ENCODE measurements around the gene PLCB4.

PLCB4 gene

DNA sequence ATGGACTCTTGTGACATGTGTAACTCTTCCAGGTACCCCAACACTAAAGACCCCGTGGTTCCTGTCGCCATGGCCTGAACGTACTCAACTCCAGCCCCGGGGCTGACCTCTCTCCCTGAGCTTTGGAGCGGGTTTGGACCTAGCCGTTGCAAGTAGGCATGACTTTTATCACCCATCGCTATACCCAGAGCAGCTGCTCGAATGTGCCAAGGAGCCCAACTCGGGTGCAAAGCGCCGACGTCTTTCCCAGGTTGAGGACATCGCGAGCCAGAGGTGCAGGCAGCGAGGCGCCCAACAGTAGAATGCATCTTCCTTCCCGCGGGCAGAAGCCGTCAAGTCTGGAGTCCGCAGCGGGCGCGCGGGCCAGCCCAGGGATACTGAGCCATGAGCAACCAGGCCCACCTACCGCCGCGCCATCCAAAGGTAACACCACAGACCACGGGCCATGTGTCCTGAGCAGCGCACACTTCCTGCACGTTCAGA is 439.9 kb downstream of the PLCB4 start:
- TF ChIP-seq, protein P1, sequence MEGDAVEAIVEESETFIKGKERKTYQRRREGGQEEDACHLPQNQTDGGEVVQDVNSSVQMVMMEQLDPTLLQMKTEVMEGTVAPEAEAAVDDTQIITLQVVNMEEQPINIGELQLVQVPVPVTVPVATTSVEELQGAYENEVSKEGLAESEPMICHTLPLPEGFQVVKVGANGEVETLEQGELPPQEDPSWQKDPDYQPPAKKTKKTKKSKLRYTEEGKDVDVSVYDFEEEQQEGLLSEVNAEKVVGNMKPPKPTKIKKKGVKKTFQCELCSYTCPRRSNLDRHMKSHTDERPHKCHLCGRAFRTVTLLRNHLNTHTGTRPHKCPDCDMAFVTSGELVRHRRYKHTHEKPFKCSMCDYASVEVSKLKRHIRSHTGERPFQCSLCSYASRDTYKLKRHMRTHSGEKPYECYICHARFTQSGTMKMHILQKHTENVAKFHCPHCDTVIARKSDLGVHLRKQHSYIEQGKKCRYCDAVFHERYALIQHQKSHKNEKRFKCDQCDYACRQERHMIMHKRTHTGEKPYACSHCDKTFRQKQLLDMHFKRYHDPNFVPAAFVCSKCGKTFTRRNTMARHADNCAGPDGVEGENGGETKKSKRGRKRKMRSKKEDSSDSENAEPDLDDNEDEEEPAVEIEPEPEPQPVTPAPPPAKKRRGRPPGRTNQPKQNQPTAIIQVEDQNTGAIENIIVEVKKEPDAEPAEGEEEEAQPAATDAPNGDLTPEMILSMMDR (IDR thresholded peaks at IDR 0.05; ENCODE audit: borderline replicate concordance, insufficient read depth, low read depth, low read length) = no peak
- no peak overlapping the region for H3K4me3 ChIP-seq (ENCODE audit: low read depth, low read length)

DNA sequence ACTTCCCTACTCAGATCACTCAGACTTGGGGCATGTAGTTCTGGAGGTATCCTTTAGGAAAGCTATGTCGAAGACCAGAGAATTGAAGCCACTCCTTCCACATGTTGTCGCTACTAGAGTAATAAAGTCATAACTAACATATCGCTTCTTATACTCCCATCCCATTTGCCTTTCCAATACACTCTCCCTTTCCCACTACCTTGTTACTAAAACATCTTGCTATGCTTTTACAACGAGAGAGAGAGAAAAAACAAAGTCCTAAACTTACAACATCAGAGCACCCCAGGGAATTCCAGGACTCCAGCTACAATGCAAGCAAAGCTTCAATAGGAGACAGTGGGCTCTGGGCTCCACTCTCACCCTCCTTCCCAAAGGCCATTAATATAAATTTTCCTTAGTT is 440.4 kb downstream of the PLCB4 start:
- TF ChIP-seq, protein P1 (IDR thresholded peaks at IDR 0.05; ENCODE audit: borderline replicate concordance, insufficient read depth, low read depth, low read length) = no peak
- no peak overlapping the region for H3K4me3 ChIP-seq (ENCODE audit: low read depth, low read length)

DNA sequence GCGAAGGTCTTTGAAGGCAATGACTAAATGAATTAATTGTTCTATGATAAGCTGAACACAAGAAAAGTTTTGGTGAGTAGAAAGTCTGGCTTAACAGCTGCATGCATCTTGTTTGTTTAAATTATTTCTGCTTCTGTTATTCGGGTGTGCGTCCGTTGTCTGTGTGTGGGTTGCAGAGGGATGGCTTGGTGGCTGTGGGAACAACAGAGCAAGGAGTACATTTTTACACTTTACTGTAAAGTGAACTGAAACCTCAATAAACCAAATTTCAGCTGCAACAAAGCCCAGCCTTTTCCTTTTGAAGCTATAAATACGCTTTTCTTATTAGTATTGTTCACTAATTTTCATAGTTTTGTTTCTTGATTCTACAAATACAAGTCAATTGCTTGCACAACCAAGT is 442.0 kb downstream of the PLCB4 start:
- H3K4me3 ChIP-seq (ENCODE audit: low read depth, low read length) = no peak overlapping the region
- TF ChIP-seq, protein P1 (IDR thresholded peaks at IDR 0.05; ENCODE audit: borderline replicate concordance, insufficient read depth, low read depth, low read length) = no peak

DNA sequence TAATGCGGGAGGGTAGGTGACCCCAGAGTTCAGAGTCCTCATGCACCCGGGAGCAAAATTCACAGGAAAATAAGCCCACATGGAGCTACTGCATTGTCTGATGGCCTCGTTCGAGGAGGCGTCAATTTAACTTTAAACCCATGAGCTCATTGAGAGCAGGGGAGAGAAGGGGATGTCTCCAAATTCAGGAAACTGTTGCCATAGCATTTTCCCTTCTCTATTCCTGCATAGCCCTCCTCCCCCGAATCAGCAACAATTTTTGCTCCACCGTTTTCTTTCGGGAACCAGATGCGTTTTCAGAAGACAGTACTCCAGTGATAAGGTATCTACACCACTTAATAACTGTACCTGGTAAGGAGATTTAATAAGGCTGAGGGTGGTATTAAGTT is 445.2 kb downstream of the PLCB4 start:
- TF ChIP-seq, protein P1 (IDR thresholded peaks at IDR 0.05; ENCODE audit: borderline replicate concordance, insufficient read depth, low read depth, low read length) = no peak
- H3K4me3 ChIP-seq (ENCODE audit: low read depth, low read length) = no peak overlapping the region

DNA sequence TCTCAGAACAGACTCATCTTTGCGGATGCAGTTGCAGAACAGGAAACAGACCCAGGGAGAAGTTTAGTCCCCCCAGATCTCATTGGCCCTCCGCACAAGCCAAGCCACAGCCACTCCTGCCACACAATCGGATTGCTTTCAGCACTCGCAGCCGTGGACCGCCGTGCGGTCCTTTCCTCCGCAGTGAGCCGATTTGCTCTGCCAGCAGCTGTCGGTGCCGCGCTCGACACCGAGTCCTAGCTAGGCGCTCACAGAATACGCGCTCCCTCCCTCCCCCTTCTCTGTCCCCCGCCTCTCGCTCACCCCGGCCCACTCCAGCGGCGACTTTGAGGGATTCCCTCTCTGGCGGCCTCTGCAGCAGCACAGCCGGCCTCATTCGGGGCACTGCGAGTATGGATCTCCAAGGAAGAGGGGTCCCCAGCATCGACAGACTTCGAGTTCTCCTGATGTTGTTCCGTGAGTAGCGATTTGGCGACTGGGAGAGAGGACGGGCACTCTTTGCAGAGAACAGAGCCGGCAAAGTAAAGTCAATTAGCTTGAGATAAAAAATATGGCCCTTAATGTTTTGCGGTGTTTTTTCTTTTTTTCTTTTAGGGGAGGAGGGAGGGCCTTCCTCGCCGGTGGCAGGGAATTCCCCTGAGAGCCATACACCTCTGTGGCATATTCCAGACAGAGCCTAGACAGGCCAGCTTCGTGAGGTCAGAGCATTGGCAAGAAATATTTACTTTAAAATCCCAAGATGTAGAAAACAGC is 445.8 kb downstream of the PLCB4 start, which contains the start of gene LAMP5:
Gene LAMP5 (plus strand): TSS at position 130 of the 753 bp plus-strand sequence. CDS start 263 bp downstream, at position 393.
- TF ChIP-seq, protein P1 (IDR thresholded peaks at IDR 0.05; ENCODE audit: borderline replicate concordance, insufficient read depth, low read depth, low read length) = no peak
- no peak within 1 kb of the TSS for H3K4me3 ChIP-seq (ENCODE audit: low read depth, low read length)

DNA sequence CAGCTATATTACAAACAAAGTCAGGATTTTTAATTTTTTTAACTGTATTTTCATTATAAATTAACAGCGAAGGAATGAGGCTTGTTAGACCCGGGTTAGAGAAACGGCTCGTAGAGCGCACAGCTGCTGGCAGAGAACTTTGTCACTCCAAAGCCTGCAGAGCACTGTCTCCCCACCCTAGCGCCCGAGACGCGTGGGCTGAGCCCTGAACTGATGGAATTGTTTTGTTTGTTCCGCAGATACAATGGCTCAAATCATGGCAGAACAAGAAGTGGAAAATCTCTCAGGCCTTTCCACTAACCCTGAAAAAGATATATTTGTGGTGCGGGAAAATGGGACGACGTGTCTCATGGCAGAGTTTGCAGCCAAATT is 446.3 kb downstream of the PLCB4 start:
- H3K4me3 ChIP-seq (ENCODE audit: low read depth, low read length) = no peak overlapping the region
- TF ChIP-seq, protein P1 (IDR thresholded peaks at IDR 0.05; ENCODE audit: borderline replicate concordance, insufficient read depth, low read depth, low read length) = no peak

DNA sequence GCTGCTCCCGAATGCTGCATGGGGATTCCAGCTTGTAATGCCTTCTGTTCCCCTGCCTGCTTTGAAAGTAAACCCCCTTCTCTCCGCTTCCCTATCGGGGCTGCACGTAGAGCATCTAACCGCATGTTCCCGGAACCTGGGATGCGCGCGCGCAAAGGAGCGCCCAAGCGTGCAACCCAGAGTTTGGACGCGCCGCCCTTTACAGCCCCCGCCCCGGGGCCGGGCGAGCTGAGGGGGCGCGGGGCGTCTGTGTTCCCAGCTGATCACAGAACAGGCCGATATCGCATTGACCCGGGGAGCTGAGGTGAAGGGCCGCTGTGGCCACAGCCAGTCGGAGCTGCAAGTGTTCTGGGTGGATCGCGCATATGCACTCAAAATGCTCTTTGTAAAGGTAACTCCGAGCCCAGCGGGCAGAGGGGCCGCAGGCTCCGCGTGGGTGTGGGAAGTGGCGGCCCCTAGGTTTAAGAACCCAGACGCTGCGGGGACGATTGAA is 446.9 kb downstream of the PLCB4 start:
- TF ChIP-seq, protein P1 (IDR thresholded peaks at IDR 0.05; ENCODE audit: borderline replicate concordance, insufficient read depth, low read depth, low read length) = no peak
- H3K4me3 ChIP-seq (ENCODE audit: low read depth, low read length) = no peak overlapping the region

Data from GM12875 (cell line).